ENCODE data around the gene NISCH.
"Not testable (repeated sequence)": the region's sequence is repeated elsewhere in the genome, so short reads cannot be mapped to it uniquely, and the experiment has no call there.

NISCH gene

GRCh38 chr3:52522651-52523251 lies 67.3 kb downstream of the NISCH start:
- DNase-seq (ENCODE audit: low read depth in 1 of 2, low spot score in 1 of 2): no peak
- TF ChIP-seq JUND (IDR thresholded peaks at IDR 0.05; ENCODE audit: low read depth): no peak
- in situ Hi-C loops (cut with HindIII; ENCODE audit: low pct_unique_long_range_greater_than_20kb, low sequenced_read_pairs): no loop called here

- in situ Hi-C loops (cut with HindIII; ENCODE audit: low pct_unique_long_range_greater_than_20kb, low sequenced_read_pairs): no loop called here
- no peak for DNase-seq (ENCODE audit: low read depth in 1 of 2, low spot score in 1 of 2)
- TF ChIP-seq JUND (IDR thresholded peaks at IDR 0.05; ENCODE audit: low read depth): no peak
These were observed 68.2 kb downstream of the NISCH start for GRCh38 chr3:52523386-52524257.

GRCh38 chr3:52524258-52524751 lies 68.9 kb downstream of the NISCH start:
- in situ Hi-C loops (cut with HindIII; ENCODE audit: low pct_unique_long_range_greater_than_20kb, low sequenced_read_pairs): no loop called here
- no peak for DNase-seq (ENCODE audit: low read depth in 1 of 2, low spot score in 1 of 2)
- no peak for TF ChIP-seq JUND (IDR thresholded peaks at IDR 0.05; ENCODE audit: low read depth)

GRCh38 chr3:52524752-52525679 lies 69.6 kb downstream of the NISCH start:
- peak in 1 of 2 experiments; percentile 56 for DNase-seq (ENCODE audit: low read depth in 1 of 2, low spot score in 1 of 2)

GRCh38 chr3:52525680-52526561 lies 70.5 kb downstream of the NISCH start:
- in situ Hi-C loops (cut with HindIII; ENCODE audit: low pct_unique_long_range_greater_than_20kb, low sequenced_read_pairs): no loop called here
- peak in 1 of 2 experiments; percentile 5 for DNase-seq (ENCODE audit: low read depth in 1 of 2, low spot score in 1 of 2)
- TF ChIP-seq JUND (IDR thresholded peaks at IDR 0.05; ENCODE audit: low read depth): no peak

More at GRCh38 chr3:52524752-52525679, 69.6 kb downstream of the NISCH start:
- no peak for TF ChIP-seq JUND (IDR thresholded peaks at IDR 0.05; ENCODE audit: low read depth)
- in situ Hi-C loops (cut with HindIII; ENCODE audit: low pct_unique_long_range_greater_than_20kb, low sequenced_read_pairs): no loop called here

GRCh38 chr3:52526671-52527038 lies 71.3 kb downstream of the NISCH start:
- not testable (repeated sequence) for DNase-seq (ENCODE audit: low read depth in 1 of 2, low spot score in 1 of 2)

GRCh38 chr3:52527039-52527731 lies 71.8 kb downstream of the NISCH start:
- no peak for DNase-seq (ENCODE audit: low read depth in 1 of 2, low spot score in 1 of 2)
- TF ChIP-seq JUND (IDR thresholded peaks at IDR 0.05; ENCODE audit: low read depth): no peak
- in situ Hi-C loops (cut with HindIII; ENCODE audit: low pct_unique_long_range_greater_than_20kb, low sequenced_read_pairs): no loop called here

More at GRCh38 chr3:52526671-52527038, 71.3 kb downstream of the NISCH start:
- in situ Hi-C loops (cut with HindIII; ENCODE audit: low pct_unique_long_range_greater_than_20kb, low sequenced_read_pairs): not testable (repeated sequence)

GRCh38 chr3:52527732-52528585 lies 72.6 kb downstream of the NISCH start:
- no peak for TF ChIP-seq JUND (IDR thresholded peaks at IDR 0.05; ENCODE audit: low read depth)
- no peak for DNase-seq (ENCODE audit: low read depth in 1 of 2, low spot score in 1 of 2)
- in situ Hi-C loops (cut with HindIII; ENCODE audit: low pct_unique_long_range_greater_than_20kb, low sequenced_read_pairs): no loop called here

- TF ChIP-seq JUND (IDR thresholded peaks at IDR 0.05; ENCODE audit: low read depth): no peak
- no peak for DNase-seq (ENCODE audit: low read depth in 1 of 2, low spot score in 1 of 2)
- in situ Hi-C loops (cut with HindIII; ENCODE audit: low pct_unique_long_range_greater_than_20kb, low sequenced_read_pairs): no loop called here
These were observed 73.4 kb downstream of the NISCH start for GRCh38 chr3:52528586-52529375.

Measured in T47D (cell line).